ENCODE measurements around the gene GRPEL1.

Gene GRPEL1

GRCh38 chr4:7089213-7089986 is 21.5 kb upstream of the GRPEL1 start:
- no peak for ATAC-seq
- TF ChIP-seq BACH2 (CRISPR knock-in tag; IDR thresholded peaks at IDR 0.05; ENCODE audit: borderline replicate concordance) (no peak), GLIS3 (CRISPR knock-in tag; IDR thresholded peaks at IDR 0.05) (no peak), CSRNP3 (CRISPR knock-in tag; IDR thresholded peaks at IDR 0.05) (no peak), ZNF8 (CRISPR knock-in tag; IDR thresholded peaks at IDR 0.05) (no peak), POU6F1 (CRISPR knock-in tag; IDR thresholded peaks at IDR 0.05; ENCODE audit: borderline replicate concordance, low read depth) (no peak)

GRCh38 chr4:7087036-7087435 is 19.2 kb upstream of the GRPEL1 start:
- ATAC-seq: no peak

More at GRCh38 chr4:7087036-7087435, 19.2 kb upstream of the GRPEL1 start:
- no peak for TF ChIP-seq ZNF8 (CRISPR knock-in tag; IDR thresholded peaks at IDR 0.05)
- TF ChIP-seq PATZ1 (CRISPR knock-in tag; IDR thresholded peaks at IDR 0.05; ENCODE audit: borderline replicate concordance): no peak
- no peak for TF ChIP-seq ZFP30 (CRISPR knock-in tag; IDR thresholded peaks at IDR 0.05)
- no peak for TF ChIP-seq POU6F1 (CRISPR knock-in tag; IDR thresholded peaks at IDR 0.05; ENCODE audit: borderline replicate concordance, low read depth)
- TF ChIP-seq TSHZ2 (CRISPR knock-in tag; IDR thresholded peaks at IDR 0.05): no peak
- no peak for TF ChIP-seq ZFP3 (CRISPR knock-in tag; IDR thresholded peaks at IDR 0.05)
- no peak for TF ChIP-seq OSR1 (CRISPR knock-in tag; IDR thresholded peaks at IDR 0.05)
- no peak for TF ChIP-seq CSDC2 (CRISPR knock-in tag; IDR thresholded peaks at IDR 0.05)
- TF ChIP-seq ZNF70 (CRISPR knock-in tag; IDR thresholded peaks at IDR 0.05): no peak
- TF ChIP-seq GLIS3 (CRISPR knock-in tag; IDR thresholded peaks at IDR 0.05): no peak
- TF ChIP-seq BACH2 (CRISPR knock-in tag; IDR thresholded peaks at IDR 0.05; ENCODE audit: borderline replicate concordance): no peak
- TF ChIP-seq ZNF565 (CRISPR knock-in tag; conservative IDR thresholded peaks at IDR 0.05; ENCODE audit: low read depth): no peak

Measured in SK-N-SH treated with all-trans-retinoic acid at 6 μM for 48 hours (cell line).